ENCODE results near the gene PLK3. TPM values are rescaled to one million over a fixed set of nuclear protein-coding genes. Genes with fewer than 3 reads are reported as not detected.
"Not testable (repeated sequence)": the region's sequence is repeated elsewhere in the genome, so short reads cannot be mapped to it uniquely, and the experiment has no call there.

PLK3 gene
- polyA plus RNA-seq, 1 donor (not counting 4 experiments of a cell fraction or from before 2014, with no cell fraction given), result 34.0 TPM

DNA sequence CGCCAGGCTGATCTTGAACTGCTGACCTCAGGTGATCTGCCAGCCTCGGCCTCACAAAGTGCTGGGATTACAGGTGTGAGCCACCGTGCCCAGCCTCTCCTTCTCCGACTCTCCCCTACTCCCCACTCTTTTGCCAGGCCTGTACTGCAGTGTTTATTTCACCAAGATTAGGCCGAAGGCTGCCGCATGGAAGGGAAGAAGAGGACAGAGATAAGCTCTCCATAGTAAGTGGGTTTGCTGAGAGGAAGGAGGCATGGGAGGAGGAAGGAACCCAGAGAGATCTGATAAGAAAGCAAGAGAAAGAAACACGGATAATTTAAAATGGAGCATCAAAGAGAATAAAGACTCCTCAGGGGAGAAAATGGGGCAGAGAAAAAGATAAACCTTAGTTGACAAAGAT lies 34.2 kb downstream of the PLK3 start:
- H3K9me1 ChIP-seq (ENCODE audit: control insufficient read depth, extremely low read depth, insufficient read depth, low read length), result no peaks in the 10 kb centered on the region
- no peak overlapping the region for H2AFZ ChIP-seq (ENCODE audit: control insufficient read depth, low read length)
- no peaks in the 10 kb centered on the region for H3K79me2 ChIP-seq (ENCODE audit: control insufficient read depth, insufficient read depth, low read length)
- no peak for TF ChIP-seq EZH2 (IDR thresholded peaks at IDR 0.05; ENCODE audit: low read length)
- TF ChIP-seq, protein P1, sequence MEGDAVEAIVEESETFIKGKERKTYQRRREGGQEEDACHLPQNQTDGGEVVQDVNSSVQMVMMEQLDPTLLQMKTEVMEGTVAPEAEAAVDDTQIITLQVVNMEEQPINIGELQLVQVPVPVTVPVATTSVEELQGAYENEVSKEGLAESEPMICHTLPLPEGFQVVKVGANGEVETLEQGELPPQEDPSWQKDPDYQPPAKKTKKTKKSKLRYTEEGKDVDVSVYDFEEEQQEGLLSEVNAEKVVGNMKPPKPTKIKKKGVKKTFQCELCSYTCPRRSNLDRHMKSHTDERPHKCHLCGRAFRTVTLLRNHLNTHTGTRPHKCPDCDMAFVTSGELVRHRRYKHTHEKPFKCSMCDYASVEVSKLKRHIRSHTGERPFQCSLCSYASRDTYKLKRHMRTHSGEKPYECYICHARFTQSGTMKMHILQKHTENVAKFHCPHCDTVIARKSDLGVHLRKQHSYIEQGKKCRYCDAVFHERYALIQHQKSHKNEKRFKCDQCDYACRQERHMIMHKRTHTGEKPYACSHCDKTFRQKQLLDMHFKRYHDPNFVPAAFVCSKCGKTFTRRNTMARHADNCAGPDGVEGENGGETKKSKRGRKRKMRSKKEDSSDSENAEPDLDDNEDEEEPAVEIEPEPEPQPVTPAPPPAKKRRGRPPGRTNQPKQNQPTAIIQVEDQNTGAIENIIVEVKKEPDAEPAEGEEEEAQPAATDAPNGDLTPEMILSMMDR (optimal IDR thresholded peaks at IDR 0.05 in 1 of 3, IDR thresholded peaks at IDR 0.05 in 1 of 3, conservative IDR thresholded peaks at IDR 0.05 in 1 of 3; ENCODE audit: extremely low read depth in 1 of 3, insufficient read depth in 2 of 3, low read length in 3 of 3), result no peak
- H3K27ac ChIP-seq (ENCODE audit: control insufficient read depth, insufficient read depth, low read length), result no peak overlapping the region
- no peak overlapping the region for H3K4me2 ChIP-seq (ENCODE audit: control insufficient read depth, extremely low read depth, insufficient read depth, low read depth, low read length)
- H4K20me1 ChIP-seq (ENCODE audit: control insufficient read depth, extremely low read depth, insufficient read depth, low read length), result no peaks in the 10 kb centered on the region
- no peaks in the 10 kb centered on the region for H3K36me3 ChIP-seq (ENCODE audit: control insufficient read depth in 2 of 2, extremely low read depth in 1 of 2, insufficient read depth in 2 of 2, low read length in 2 of 2)
- DNase-seq (ENCODE audit: low read depth, low spot score) (no peak), FAIRE-seq (no peak)
- no peak overlapping the region for H3K4me3 ChIP-seq (ENCODE audit: control insufficient read depth in 2 of 3, extremely low read depth in 1 of 3, insufficient read depth in 2 of 3, low read depth in 1 of 3, low read length in 3 of 3)
- H3K9me3 ChIP-seq (ENCODE audit: control insufficient read depth, low read depth, low read length), result no peaks in the 10 kb centered on the region
- dilution Hi-C loops (cut with MboI; ENCODE audit: extremely low pct_ligation_motif_present, low sequenced_read_pairs), result no loop called here
- H3K9ac ChIP-seq (ENCODE audit: control insufficient read depth, extremely low read depth, insufficient read depth, low read length), result no peak overlapping the region
- H3K27me3 ChIP-seq (ENCODE audit: control insufficient read depth, extremely low read depth, insufficient read depth, low read length), result peaks cover 3% of the 10 kb centered on the region
- no peaks in the 10 kb centered on the region for H3K4me1 ChIP-seq (ENCODE audit: control insufficient read depth, extremely low read depth, insufficient read depth, low read length)

DNA sequence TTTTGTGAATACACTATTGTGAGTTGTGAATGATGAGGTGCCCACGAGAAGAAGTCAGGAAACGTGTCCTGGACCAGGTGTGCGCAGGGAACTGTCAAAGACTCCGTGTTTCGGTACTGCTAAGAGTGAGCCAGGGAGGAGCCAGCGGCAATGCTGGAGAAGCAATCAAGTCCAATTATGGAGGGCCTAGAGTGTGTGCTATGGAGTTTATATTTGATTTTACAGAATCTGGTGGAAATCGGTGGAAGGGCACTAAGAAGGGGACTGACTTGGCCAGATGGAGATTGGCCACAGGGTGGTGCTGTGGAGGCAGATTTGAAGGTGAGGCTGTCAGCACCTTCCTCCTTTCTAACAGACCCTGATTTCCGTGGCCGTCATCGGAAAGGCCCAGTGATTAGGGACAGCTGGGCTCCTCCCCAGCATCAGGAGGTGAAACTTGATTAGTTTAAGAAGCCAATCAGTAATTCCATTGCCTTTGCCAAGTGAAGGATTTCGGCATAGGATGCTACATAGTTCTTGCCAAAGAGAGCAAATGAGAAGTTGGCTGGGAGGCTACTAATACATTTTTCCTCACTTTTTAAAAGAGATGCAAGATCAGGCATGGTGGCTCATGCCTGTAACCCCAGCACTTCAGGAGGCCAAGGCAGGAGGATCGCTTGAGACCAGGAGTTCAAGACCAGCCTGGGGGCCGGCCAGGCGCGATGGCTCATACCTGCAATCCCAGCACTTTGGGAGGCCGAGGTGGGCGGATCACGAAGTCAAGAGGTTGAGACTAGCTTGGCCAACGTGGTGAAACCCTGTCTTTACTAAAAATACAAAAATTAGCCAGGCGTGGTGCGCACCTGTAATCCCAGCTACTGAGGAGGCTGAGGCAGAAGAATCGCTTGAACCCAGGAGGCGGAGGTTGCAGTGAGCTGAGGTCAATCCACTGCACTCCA lies 35.8 kb downstream of the PLK3 start:
- dilution Hi-C loops (cut with MboI; ENCODE audit: extremely low pct_ligation_motif_present, low sequenced_read_pairs), result no loop called here
- no peak overlapping the region for H3K4me2 ChIP-seq (ENCODE audit: control insufficient read depth, extremely low read depth, insufficient read depth, low read depth, low read length)

GRCh38 chr1:44838294-44838693 lies 38.1 kb downstream of the PLK3 start:
- H3K9ac ChIP-seq (ENCODE audit: control insufficient read depth, extremely low read depth, insufficient read depth, low read length); DNase-seq (ENCODE audit: low read depth, low spot score); FAIRE-seq; H4K20me1 ChIP-seq (ENCODE audit: control insufficient read depth, extremely low read depth, insufficient read depth, low read length); H3K27me3 ChIP-seq (ENCODE audit: control insufficient read depth, extremely low read depth, insufficient read depth, low read length); H3K9me3 ChIP-seq (ENCODE audit: control insufficient read depth, low read depth, low read length); H3K4me1 ChIP-seq (ENCODE audit: control insufficient read depth, extremely low read depth, insufficient read depth, low read length); H3K9me1 ChIP-seq (ENCODE audit: control insufficient read depth, extremely low read depth, insufficient read depth, low read length); H3K4me3 ChIP-seq (ENCODE audit: control insufficient read depth in 2 of 3, extremely low read depth in 1 of 3, insufficient read depth in 2 of 3, low read depth in 1 of 3, low read length in 3 of 3); H3K27ac ChIP-seq (ENCODE audit: control insufficient read depth, insufficient read depth, low read length); H3K4me2 ChIP-seq (ENCODE audit: control insufficient read depth, extremely low read depth, insufficient read depth, low read depth, low read length); dilution Hi-C loops (cut with MboI; ENCODE audit: extremely low pct_ligation_motif_present, low sequenced_read_pairs); H2AFZ ChIP-seq (ENCODE audit: control insufficient read depth, low read length); H3K36me3 ChIP-seq (ENCODE audit: control insufficient read depth in 2 of 2, extremely low read depth in 1 of 2, insufficient read depth in 2 of 2, low read length in 2 of 2); H3K79me2 ChIP-seq (ENCODE audit: control insufficient read depth, insufficient read depth, low read length): not testable (repeated sequence)

More for the DNA sequence above, 35.8 kb downstream of the PLK3 start:
- no peaks in the 10 kb centered on the region for H3K9me1 ChIP-seq (ENCODE audit: control insufficient read depth, extremely low read depth, insufficient read depth, low read length)
- FAIRE-seq, result peak; percentile 89
- TF ChIP-seq, protein P1 (optimal IDR thresholded peaks at IDR 0.05 in 1 of 3, IDR thresholded peaks at IDR 0.05 in 1 of 3, conservative IDR thresholded peaks at IDR 0.05 in 1 of 3; ENCODE audit: extremely low read depth in 1 of 3, insufficient read depth in 2 of 3, low read length in 3 of 3), result peak; percentile 89 to 97 (median 95)
- TF ChIP-seq EZH2 (IDR thresholded peaks at IDR 0.05; ENCODE audit: low read length), result no peak
- H4K20me1 ChIP-seq (ENCODE audit: control insufficient read depth, extremely low read depth, insufficient read depth, low read length), result no peaks in the 10 kb centered on the region
- no peak for DNase-seq (ENCODE audit: low read depth, low spot score)
- no peaks in the 10 kb centered on the region for H3K27me3 ChIP-seq (ENCODE audit: control insufficient read depth, extremely low read depth, insufficient read depth, low read length)
- H3K4me3 ChIP-seq (ENCODE audit: control insufficient read depth in 2 of 3, extremely low read depth in 1 of 3, insufficient read depth in 2 of 3, low read depth in 1 of 3, low read length in 3 of 3), result no peak overlapping the region
- no peaks in the 10 kb centered on the region for H3K4me1 ChIP-seq (ENCODE audit: control insufficient read depth, extremely low read depth, insufficient read depth, low read length)
- H3K27ac ChIP-seq (ENCODE audit: control insufficient read depth, insufficient read depth, low read length), result no peak overlapping the region
- no peaks in the 10 kb centered on the region for H3K36me3 ChIP-seq (ENCODE audit: control insufficient read depth in 2 of 2, extremely low read depth in 1 of 2, insufficient read depth in 2 of 2, low read length in 2 of 2)
- no peaks in the 10 kb centered on the region for H3K79me2 ChIP-seq (ENCODE audit: control insufficient read depth, insufficient read depth, low read length)
- no peaks in the 10 kb centered on the region for H3K9me3 ChIP-seq (ENCODE audit: control insufficient read depth, low read depth, low read length)
- no peak overlapping the region for H2AFZ ChIP-seq (ENCODE audit: control insufficient read depth, low read length)
- H3K9ac ChIP-seq (ENCODE audit: control insufficient read depth, extremely low read depth, insufficient read depth, low read length), result no peak overlapping the region
